Breast epithelium (tissue), 3 donors: ENCODE measurements around the gene FAM78A.

Experiments
- CTCF ChIP-seq, 3 donors: fragments of 450-650 bp; IDR thresholded peaks; one replicate each; pipeline ENCODE4 v1.5.1; 2016 to 2017; ENCODE audit warnings: antibody characterized with exemption in 3 of 3, mild to moderate bottlenecking in 3 of 3, moderate library complexity in 3 of 3
- POLR2A ChIP-seq: fragments of 450-650 bp; IDR thresholded peaks from one replicate; pipeline ENCODE4 v1.6.1; 2016; ENCODE audit warnings: antibody characterized with exemption, mild to moderate bottlenecking, moderate library complexity

GRCh38 chr9:131296460-131296859 lies 20.1 kb upstream of the FAM78A start:
- no peak for TF ChIP-seq CTCF (IDR thresholded peaks at IDR 0.05)
- TF ChIP-seq POLR2A: no peak
